K562 (cell line): ENCODE measurements around the gene RHOF. TPM values are rescaled to one million over a fixed set of nuclear protein-coding genes. Genes with fewer than 3 reads are reported as not detected.

ENCODE experiments used
- ASH1L ChIP-seq: fragments of 450-650 bp; IDR thresholded peaks from 2 replicates; pipeline ENCODE4 v1.6.1; 2018; ENCODE audit warnings: borderline replicate concordance, mild to moderate bottlenecking, low read depth; ENCODE audit not compliant: partially characterized antibody
- E2F3 ChIP-seq: fragments of 250-450 bp; sonication (Bioruptor Pico); IDR thresholded peaks from 2 replicates; pipeline ENCODE4 v1.4.0; 2020; ENCODE audit warnings: mild to moderate bottlenecking
- ELF2 ChIP-seq: fragments of 250-450 bp; sonication (Bioruptor Pico); IDR thresholded peaks from 2 replicates; pipeline ENCODE4 v1.5.0; 2021; ENCODE audit warnings: mild to moderate bottlenecking
- IFI16 ChIP-seq: fragments of 250-450 bp; sonication (Bioruptor Pico); IDR thresholded peaks from 2 replicates; pipeline ENCODE4 v2.1.2; 2022; ENCODE audit warnings: mild to moderate bottlenecking, inconsistent platforms
- MCM5 ChIP-seq: fragments of 450-650 bp; IDR thresholded peaks from 2 replicates; pipeline ENCODE4 v1.6.1; 2016; ENCODE audit warnings: low read depth
- NBN ChIP-seq: fragments of 450-650 bp; IDR thresholded peaks from 2 replicates; pipeline ENCODE4 v1.6.1; 2016; ENCODE audit warnings: low read depth, mild to moderate bottlenecking
- NFE2 ChIP-seq: IDR thresholded peaks from 2 replicates; pipeline ENCODE4 v1.6.1; 2014; ENCODE audit warnings: antibody characterized with exemption, low read depth
- POLR2H ChIP-seq: IDR thresholded peaks from 2 replicates; pipeline ENCODE4 v1.6.1; 2016; ENCODE audit warnings: missing genetic modification characterization, low read depth, mild to moderate bottlenecking, control low read depth, missing compliant biosample characterization, moderate library complexity
- RBFOX2 ChIP-seq: fragments of 200-400 bp; formaldehyde crosslinking; IDR thresholded peaks from 2 replicates; pipeline ENCODE4 v1.6.1; 2017; ENCODE audit warnings: low read depth, mild to moderate bottlenecking, low read length, moderate library complexity
- SNRNP70 ChIP-seq: fragments of 200-400 bp; formaldehyde crosslinking; optimal IDR thresholded peaks from 2 replicates; pipeline ENCODE3; 2017; ENCODE audit warnings: low read depth, low read length
- TAF9B ChIP-seq: fragments of 450-650 bp; IDR thresholded peaks from 2 replicates; pipeline ENCODE4 v1.6.1; 2018; ENCODE audit warnings: mild to moderate bottlenecking; ENCODE audit not compliant: partially characterized antibody
- TAL1 ChIP-seq: fragments of 450-650 bp; IDR thresholded peaks from 2 replicates; pipeline ENCODE4 v1.6.1; 2016; ENCODE audit warnings: mild to moderate bottlenecking
- ZNF197 ChIP-seq: fragments of 200-800 bp; sonication (Bioruptor generic); IDR thresholded peaks from 2 replicates; pipeline ENCODE4 v1.6.1; 2016; ENCODE audit warnings: low read depth, missing genetic modification characterization, missing compliant biosample characterization
- ZNF274 ChIP-seq: IDR thresholded peaks from 2 replicates; pipeline ENCODE4 v1.6.1; 2011; ENCODE audit warnings: low read depth, mild to moderate bottlenecking, low read length, moderate library complexity, borderline replicate concordance
- polyA plus RNA-seq, 8 experiments: library from polyadenylated mRNA; depleted of rRNA in 4 of 8; stranded (reverse) in 5 of 8; unstranded in 3 of 8; fragments of >200 nt; fragmentation: Nextera tagmentation in 2 of 8; fragmentation: Illumina TruSeq in 1 of 8; extraction: Ambion mirVana in 2 of 8; extraction: Trizol in 1 of 8; gene quantifications; 2 replicates each; pipeline versions ENCODE4 v1.2.1 to v1.2.3, GENCODE V29; 2011 to 2014; ENCODE audit warnings: inconsistent platforms in 1 of 8, missing spikeins in 1 of 8
- total RNA-seq, 7 experiments: library from RNA; depleted of rRNA in 6 of 7; stranded (reverse); fragments of >200 nt in 6 of 7; fragmentation: Illumina TruSeq in 2 of 7; extraction: Trizol in 2 of 7; gene quantifications; 2 replicates each; pipeline versions ENCODE4 v1.2.1 to v1.2.3, GENCODE V29; 2011 to 2021; ENCODE audit warnings: low replicate concordance in 1 of 7
- TF ChIP-seq, protein P1 (sequence below): sonication (generic); formaldehyde crosslinking; IDR thresholded peaks from 2 replicates; pipeline ENCODE4 v1.8.0; 2023; ENCODE audit warnings: mild to moderate bottlenecking, missing genetic modification reagents
- TF ChIP-seq, protein P2 (sequence below): fragments of 150-350 bp; IDR thresholded peaks from 2 replicates; pipeline ENCODE4 v1.6.1; 2014; ENCODE audit warnings: low read depth, mild to moderate bottlenecking, low read length, borderline replicate concordance
- TF ChIP-seq, protein P3 (sequence below): fragments of 250-450 bp; sonication (Bioruptor Pico); IDR thresholded peaks from 2 replicates; pipeline ENCODE4 v1.8.0; 2022; ENCODE audit warnings: moderate library complexity, mild to moderate bottlenecking, inconsistent platforms
- TF ChIP-seq, protein P4 (sequence below): sonication (generic); formaldehyde crosslinking; IDR thresholded peaks from 2 replicates; pipeline ENCODE4 v1.8.1; 2023; ENCODE audit warnings: mild to moderate bottlenecking, missing genetic modification reagents
- TF ChIP-seq, protein P5 (sequence below): fragments of 450-650 bp; formaldehyde crosslinking; conservative IDR thresholded peaks from 2 replicates; pipeline ENCODE4 v1.4.0; 2022; ENCODE audit warnings: mild to moderate bottlenecking, missing genetic modification characterization

The RHOF gene
- total and polyA plus RNA-seq, 9 of the 15 experiments (the other 6 are each of a cell fraction or from before 2014, with no cell fraction given) = 0.13 to 10.1 (median 4.0) TPM

DNA sequence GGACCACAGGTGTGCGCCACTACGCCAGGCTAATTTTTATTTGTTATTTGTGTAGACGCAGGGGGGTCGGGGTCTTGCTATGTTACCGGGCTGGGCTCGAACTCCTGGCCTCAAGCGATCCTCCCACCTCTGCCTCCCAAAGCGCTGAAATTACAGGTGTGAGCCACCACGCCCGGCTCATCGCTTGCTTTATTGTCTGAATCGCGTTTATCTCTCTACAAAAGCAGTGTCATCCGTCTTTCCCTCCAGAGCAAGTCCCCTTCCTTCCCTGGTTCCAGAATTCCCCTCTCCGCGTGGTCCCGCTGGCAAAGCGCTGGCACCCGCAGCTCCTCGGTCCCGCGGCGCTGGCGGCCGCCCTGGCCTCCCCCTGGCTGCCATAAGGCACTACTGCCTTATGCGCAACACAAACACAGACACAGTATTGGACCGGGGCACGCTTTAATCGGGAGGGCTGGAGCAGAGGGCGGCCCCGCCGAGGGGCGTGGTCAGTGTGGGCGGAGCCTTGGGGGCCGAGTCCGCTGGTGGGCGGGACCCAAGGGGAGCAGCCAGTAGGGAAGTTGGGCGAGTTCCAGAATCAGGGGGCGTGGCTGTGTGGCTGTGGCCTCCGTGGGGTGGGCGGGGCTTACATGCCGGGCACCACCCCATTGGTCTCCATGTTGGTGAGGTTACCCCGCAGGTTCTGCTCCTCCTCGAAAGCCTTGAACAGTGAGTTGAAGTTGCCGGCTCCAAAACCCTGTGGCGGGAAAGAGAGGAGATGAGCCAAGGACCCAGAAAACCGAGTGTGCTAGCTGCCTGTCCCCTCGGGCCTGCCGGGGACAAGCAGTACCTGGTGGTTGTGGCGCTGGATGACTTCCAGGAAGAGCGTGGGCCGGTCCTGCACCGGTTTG, 45.9 kb upstream of the RHOF start (continued):
- TF ChIP-seq, protein P1, sequence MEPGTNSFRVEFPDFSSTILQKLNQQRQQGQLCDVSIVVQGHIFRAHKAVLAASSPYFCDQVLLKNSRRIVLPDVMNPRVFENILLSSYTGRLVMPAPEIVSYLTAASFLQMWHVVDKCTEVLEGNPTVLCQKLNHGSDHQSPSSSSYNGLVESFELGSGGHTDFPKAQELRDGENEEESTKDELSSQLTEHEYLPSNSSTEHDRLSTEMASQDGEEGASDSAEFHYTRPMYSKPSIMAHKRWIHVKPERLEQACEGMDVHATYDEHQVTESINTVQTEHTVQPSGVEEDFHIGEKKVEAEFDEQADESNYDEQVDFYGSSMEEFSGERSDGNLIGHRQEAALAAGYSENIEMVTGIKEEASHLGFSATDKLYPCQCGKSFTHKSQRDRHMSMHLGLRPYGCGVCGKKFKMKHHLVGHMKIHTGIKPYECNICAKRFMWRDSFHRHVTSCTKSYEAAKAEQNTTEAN (CRISPR knock-in tag) = no peak
- TF ChIP-seq NBN (no peak; the same call in 1 of the 2 replicates), RBFOX2 (peak; percentile 89), MCM5 (no peak), TAF9B (no peak), ASH1L (no peak), POLR2H (0 out of 2 replicates have a peak, but pooled peaks have one; percentile 43), ELF2 (no peak), TAL1 (no peak), E2F3 (no peak), NFE2 (no peak), ZNF197 (no peak), ZNF274 (no peak), IFI16 (CRISPR knock-in tag) (no peak), SNRNP70 (no peak)
- TF ChIP-seq, protein P2, sequence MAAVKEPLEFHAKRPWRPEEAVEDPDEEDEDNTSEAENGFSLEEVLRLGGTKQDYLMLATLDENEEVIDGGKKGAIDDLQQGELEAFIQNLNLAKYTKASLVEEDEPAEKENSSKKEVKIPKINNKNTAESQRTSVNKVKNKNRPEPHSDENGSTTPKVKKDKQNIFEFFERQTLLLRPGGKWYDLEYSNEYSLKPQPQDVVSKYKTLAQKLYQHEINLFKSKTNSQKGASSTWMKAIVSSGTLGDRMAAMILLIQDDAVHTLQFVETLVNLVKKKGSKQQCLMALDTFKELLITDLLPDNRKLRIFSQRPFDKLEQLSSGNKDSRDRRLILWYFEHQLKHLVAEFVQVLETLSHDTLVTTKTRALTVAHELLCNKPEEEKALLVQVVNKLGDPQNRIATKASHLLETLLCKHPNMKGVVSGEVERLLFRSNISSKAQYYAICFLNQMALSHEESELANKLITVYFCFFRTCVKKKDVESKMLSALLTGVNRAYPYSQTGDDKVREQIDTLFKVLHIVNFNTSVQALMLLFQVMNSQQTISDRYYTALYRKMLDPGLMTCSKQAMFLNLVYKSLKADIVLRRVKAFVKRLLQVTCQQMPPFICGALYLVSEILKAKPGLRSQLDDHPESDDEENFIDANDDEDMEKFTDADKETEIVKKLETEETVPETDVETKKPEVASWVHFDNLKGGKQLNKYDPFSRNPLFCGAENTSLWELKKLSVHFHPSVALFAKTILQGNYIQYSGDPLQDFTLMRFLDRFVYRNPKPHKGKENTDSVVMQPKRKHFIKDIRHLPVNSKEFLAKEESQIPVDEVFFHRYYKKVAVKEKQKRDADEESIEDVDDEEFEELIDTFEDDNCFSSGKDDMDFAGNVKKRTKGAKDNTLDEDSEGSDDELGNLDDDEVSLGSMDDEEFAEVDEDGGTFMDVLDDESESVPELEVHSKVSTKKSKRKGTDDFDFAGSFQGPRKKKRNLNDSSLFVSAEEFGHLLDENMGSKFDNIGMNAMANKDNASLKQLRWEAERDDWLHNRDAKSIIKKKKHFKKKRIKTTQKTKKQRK = no peak
- TF ChIP-seq, protein P3, sequence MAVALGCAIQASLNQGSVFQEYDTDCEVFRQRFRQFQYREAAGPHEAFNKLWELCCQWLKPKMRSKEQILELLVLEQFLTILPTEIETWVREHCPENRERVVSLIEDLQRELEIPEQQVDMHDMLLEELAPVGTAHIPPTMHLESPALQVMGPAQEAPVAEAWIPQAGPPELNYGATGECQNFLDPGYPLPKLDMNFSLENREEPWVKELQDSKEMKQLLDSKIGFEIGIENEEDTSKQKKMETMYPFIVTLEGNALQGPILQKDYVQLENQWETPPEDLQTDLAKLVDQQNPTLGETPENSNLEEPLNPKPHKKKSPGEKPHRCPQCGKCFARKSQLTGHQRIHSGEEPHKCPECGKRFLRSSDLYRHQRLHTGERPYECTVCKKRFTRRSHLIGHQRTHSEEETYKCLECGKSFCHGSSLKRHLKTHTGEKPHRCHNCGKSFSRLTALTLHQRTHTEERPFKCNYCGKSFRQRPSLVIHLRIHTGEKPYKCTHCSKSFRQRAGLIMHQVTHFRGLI (CRISPR knock-in tag) = no peak
- TF ChIP-seq, protein P4, sequence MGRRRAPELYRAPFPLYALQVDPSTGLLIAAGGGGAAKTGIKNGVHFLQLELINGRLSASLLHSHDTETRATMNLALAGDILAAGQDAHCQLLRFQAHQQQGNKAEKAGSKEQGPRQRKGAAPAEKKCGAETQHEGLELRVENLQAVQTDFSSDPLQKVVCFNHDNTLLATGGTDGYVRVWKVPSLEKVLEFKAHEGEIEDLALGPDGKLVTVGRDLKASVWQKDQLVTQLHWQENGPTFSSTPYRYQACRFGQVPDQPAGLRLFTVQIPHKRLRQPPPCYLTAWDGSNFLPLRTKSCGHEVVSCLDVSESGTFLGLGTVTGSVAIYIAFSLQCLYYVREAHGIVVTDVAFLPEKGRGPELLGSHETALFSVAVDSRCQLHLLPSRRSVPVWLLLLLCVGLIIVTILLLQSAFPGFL = no peak
- TF ChIP-seq, protein P5, sequence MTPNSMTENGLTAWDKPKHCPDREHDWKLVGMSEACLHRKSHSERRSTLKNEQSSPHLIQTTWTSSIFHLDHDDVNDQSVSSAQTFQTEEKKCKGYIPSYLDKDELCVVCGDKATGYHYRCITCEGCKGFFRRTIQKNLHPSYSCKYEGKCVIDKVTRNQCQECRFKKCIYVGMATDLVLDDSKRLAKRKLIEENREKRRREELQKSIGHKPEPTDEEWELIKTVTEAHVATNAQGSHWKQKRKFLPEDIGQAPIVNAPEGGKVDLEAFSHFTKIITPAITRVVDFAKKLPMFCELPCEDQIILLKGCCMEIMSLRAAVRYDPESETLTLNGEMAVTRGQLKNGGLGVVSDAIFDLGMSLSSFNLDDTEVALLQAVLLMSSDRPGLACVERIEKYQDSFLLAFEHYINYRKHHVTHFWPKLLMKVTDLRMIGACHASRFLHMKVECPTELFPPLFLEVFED (CRISPR knock-in tag) = no peak
